AG20443 (cell line): ENCODE data around the gene ANKRD11.
"Not testable (repeated sequence)": the region's sequence is repeated elsewhere in the genome, so short reads cannot be mapped to it uniquely, and the experiment has no call there.

Experiments used
- DNase-seq: peaks from one replicate; pipeline ENCODE4 v3.0.0; 2012; ENCODE audit warnings: low spot score, mixed read lengths

The ANKRD11 gene

GRCh38 chr16:89314854-89315253 is 175.5 kb downstream of the ANKRD11 start:
- no peak for DNase-seq

DNA sequence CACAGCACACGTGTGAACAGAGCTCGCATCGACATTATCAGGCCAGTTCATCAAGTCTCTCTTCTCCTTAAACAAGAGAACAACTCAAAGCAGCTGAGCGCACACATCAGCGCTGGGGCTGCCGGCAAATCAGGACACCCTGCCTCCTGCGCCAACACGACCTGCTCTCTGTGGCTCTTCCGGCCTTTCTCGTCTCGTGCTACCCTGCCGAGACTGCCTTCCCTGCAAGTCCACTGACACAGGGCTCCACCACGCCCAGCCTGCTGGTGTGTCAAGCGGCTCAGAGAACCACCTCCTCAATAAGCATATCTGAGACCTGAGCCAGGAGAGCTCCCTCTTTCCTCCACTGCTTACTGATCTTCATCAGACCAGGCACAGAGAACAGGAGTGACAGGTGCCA is 176.0 kb downstream of the ANKRD11 start:
- DNase-seq, result no peak

GRCh38 chr16:89313583-89313982 is 176.8 kb downstream of the ANKRD11 start:
- DNase-seq, result no peak

GRCh38 chr16:89312598-89313299 is 177.6 kb downstream of the ANKRD11 start:
- no peak for DNase-seq

DNA sequence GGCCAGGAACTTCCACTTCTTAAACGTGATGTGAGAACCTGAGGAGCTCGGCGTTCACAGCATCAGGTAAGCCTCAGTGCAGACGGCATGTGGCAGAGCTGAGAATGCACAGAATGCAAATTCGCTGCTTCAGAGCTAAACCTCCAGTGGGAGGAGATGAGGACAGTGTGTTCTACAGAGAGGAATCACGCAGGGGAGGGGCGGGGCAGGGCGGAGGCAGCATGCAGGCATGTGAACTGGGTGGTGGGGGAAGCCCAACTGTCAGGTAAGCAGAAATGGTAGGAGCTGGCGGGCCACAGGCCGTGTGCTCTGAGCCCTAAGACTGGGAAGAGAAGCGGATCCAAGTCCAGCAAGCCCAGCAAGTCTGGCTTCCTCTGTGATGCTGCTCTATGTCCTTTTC is 178.2 kb downstream of the ANKRD11 start:
- DNase-seq, result no peak

DNA sequence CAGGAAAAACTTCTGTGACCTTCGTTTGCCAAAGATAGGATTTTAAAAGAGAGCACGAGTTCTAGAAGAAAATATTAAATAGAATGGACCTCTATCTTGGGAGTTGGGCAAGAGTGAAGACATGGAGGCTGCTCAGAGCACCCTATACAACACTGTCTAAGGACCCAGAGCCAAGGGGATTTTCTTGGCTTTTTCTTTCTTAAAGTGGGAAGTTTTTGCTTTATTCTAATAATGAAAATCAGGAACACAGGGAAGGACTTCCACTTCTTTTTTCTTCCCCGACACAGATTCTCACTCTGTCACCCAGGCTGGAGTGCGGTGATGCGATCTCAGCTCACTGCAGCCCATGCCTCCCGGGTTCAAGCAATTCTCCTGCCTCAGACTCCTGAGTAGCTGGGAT is 178.7 kb downstream of the ANKRD11 start:
- DNase-seq, result no peak

GRCh38 chr16:89309438-89310122 is 180.8 kb downstream of the ANKRD11 start:
- no peak for DNase-seq

DNA sequence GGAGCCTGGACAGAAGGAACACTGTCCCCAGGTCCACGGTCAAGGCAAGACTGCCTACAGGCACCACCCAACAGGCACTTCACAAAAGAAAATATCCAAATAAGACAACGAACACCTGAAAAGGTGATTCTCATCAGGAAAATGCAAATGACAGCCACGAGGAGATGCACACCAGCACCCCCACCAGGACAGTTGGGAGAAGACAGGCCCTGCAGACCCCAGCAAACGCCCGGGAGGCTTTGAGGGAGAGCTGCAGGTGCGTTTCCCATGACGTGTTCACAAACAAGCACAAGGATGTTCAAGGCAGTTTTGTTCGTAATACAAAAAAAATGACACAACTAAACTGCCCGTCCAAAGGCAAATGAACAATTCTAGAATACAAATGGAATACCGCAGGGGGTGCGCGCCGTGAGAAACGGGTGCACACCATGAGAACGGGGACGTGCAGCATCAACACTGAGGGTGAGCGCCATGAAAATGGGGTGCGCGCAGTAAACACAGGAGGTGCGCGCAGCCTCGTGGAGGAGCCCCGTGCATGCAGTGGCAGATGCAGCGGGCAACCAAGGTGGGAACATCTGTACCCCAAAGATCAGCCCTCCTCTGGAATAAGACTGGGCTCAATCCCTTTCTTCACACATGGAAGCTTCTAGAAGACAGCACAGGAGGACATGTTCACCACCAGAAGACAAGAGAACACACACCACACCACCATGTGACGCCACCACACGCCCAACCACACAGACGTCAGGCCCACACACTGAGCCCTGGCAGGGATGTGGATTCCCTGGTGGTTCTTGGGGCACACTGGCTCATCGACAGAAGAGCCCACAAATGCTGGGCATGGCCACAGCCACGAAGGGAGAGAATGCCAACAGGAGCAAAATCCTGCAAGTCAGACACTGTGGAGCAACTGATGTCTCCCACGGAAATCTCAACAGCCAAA is 181.7 kb downstream of the ANKRD11 start:
- peak; percentile 37 for DNase-seq

DNA sequence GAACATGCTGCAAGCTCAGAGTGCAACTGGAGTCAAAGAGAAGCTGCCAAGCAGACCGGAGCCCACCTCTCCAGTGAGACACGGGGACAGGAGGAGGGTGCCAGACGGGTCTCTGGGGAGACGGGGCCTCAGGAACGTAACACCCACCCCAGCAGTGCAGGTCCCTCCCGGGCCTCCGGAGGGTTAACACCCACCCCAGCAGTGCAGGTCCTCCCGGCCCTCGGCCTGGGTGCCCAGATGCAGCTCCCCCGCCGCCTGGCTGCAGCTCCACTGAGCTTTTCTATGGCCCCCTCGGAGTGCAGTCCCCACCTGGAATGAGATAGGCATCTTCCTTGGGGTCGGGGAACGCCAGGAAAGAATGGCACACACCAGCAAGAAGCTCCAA is 182.9 kb downstream of the ANKRD11 start:
- DNase-seq, result no peak

DNA sequence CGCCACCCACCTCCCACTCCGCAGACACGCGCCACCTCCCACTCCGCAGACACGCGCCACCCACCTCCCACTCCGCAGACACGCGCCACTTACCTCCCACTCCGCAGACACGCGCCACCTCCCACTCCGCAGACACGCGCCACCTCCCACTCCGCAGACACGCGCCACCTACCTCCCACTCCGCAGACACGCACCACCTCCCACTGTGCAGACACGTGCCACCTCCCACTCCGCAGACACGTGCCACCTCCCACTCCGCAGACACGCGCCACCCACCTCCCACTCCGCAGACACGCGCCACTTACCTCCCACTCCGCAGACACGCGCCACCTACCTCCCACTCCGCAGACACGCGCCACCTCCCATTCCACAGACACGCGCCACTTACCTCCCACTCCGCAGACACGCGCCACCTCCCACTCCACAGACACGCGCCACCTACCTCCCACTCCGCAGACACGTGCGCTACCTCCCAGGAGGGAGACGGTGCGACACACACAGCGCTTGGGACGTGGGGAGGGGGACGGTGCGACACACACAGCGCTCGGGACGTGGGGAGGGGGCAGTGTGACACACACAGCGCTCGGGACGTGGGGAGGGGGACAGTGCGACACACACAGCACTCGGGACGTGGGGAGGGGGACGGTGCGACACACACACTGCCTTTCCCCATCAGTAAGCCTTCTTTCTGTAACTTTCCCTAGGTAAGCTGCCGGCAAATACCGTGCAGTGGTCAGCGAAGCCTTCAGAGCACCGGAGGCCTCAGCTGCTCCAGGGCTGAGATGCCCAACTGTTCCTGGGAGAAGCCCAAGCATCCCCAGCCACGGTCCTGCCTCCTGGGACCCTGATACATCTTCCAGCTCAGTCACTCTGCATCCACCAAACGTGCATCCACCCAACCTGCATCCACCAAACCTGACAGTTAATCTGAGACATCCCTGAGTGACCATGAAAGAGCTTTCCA is 183.6 kb downstream of the ANKRD11 start:
- not testable (repeated sequence) for DNase-seq

GRCh38 chr16:89304941-89305705 is 185.2 kb downstream of the ANKRD11 start:
- no peak for DNase-seq

GRCh38 chr16:89304181-89304851 is 186.0 kb downstream of the ANKRD11 start:
- no peak for DNase-seq

DNA sequence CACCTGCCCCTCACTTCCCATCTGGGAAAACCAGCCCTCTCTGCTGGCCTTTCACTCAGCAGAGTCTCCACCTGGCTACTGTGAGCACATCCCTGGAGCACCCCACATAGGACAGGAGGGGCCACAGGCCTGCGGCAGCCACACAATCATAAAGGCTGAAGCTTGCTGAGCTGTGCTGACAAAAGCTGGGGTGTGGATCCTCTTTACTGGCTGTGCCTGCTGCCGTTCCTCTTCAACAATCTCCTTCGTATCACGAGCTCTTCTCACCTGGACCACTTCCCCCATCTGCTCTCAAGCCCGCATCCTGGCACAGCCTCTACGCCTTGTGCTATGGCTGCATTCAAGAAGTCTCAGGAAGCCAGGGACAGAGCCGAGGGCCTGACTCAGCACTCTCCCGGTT is 186.7 kb downstream of the ANKRD11 start:
- DNase-seq, result no peak

GRCh38 chr16:89300976-89301360 is 189.4 kb downstream of the ANKRD11 start:
- no peak for DNase-seq

- no peak for DNase-seq
These were observed 189.9 kb downstream of the ANKRD11 start for GRCh38 chr16:89300311-89300975.

GRCh38 chr16:89299357-89300111 is 190.8 kb downstream of the ANKRD11 start:
- DNase-seq, result not testable (repeated sequence)

GRCh38 chr16:89298623-89299225 is 191.6 kb downstream of the ANKRD11 start:
- DNase-seq, result no peak

GRCh38 chr16:89297910-89298545 is 192.3 kb downstream of the ANKRD11 start:
- DNase-seq, result no peak
